ENCODE data around the gene PPP1R26.

PPP1R26 gene

GRCh38 chr9:135486267-135487065 is 6.9 kb downstream of the PPP1R26 start:
- TF ChIP-seq CTCF (IDR thresholded peaks at IDR 0.05; ENCODE audit: insufficient read depth, low read depth, low read length, missing control alignments) = no peak
- H3K4me3 ChIP-seq (ENCODE audit: low read depth, low read length) = no peak overlapping the region
- DNase-seq (ENCODE audit: low read depth) = no peak

GRCh38 chr9:135487281-135488012 is 7.9 kb downstream of the PPP1R26 start:
- TF ChIP-seq CTCF (IDR thresholded peaks at IDR 0.05; ENCODE audit: insufficient read depth, low read depth, low read length, missing control alignments) = no peak
- no peak overlapping the region for H3K4me3 ChIP-seq (ENCODE audit: low read depth, low read length)
- no peak for DNase-seq (ENCODE audit: low read depth)

GRCh38 chr9:135488013-135488330 is 8.4 kb downstream of the PPP1R26 start:
- no peak for DNase-seq (ENCODE audit: low read depth)
- no peak for TF ChIP-seq CTCF (IDR thresholded peaks at IDR 0.05; ENCODE audit: insufficient read depth, low read depth, low read length, missing control alignments)

GRCh38 chr9:135488527-135488926 is 8.9 kb downstream of the PPP1R26 start:
- H3K4me3 ChIP-seq (ENCODE audit: low read depth, low read length) = no peak overlapping the region
- no peak for TF ChIP-seq CTCF (IDR thresholded peaks at IDR 0.05; ENCODE audit: insufficient read depth, low read depth, low read length, missing control alignments)
- no peak for DNase-seq (ENCODE audit: low read depth)

More at GRCh38 chr9:135488013-135488330, 8.4 kb downstream of the PPP1R26 start:
- H3K4me3 ChIP-seq (ENCODE audit: low read depth, low read length) = no peak overlapping the region

- no peak for TF ChIP-seq CTCF (IDR thresholded peaks at IDR 0.05; ENCODE audit: insufficient read depth, low read depth, low read length, missing control alignments)
- no peak overlapping the region for H3K4me3 ChIP-seq (ENCODE audit: low read depth, low read length)
- no peak for DNase-seq (ENCODE audit: low read depth)
Observed at GRCh38 chr9:135489188-135489906, 9.8 kb downstream of the PPP1R26 start.

GRCh38 chr9:135490166-135490870 is 10.7 kb downstream of the PPP1R26 start:
- no peak for DNase-seq (ENCODE audit: low read depth)
- TF ChIP-seq CTCF (IDR thresholded peaks at IDR 0.05; ENCODE audit: insufficient read depth, low read depth, low read length, missing control alignments) = no peak
- no peak overlapping the region for H3K4me3 ChIP-seq (ENCODE audit: low read depth, low read length)
